ENCODE measurements around the gene MTMR2. TPM values are rescaled to one million over a fixed set of nuclear protein-coding genes. Genes with fewer than 3 reads are reported as not detected.

Gene MTMR2
- total RNA-seq, 1 experiment from 2014 or later, result 51.9 TPM

DNA sequence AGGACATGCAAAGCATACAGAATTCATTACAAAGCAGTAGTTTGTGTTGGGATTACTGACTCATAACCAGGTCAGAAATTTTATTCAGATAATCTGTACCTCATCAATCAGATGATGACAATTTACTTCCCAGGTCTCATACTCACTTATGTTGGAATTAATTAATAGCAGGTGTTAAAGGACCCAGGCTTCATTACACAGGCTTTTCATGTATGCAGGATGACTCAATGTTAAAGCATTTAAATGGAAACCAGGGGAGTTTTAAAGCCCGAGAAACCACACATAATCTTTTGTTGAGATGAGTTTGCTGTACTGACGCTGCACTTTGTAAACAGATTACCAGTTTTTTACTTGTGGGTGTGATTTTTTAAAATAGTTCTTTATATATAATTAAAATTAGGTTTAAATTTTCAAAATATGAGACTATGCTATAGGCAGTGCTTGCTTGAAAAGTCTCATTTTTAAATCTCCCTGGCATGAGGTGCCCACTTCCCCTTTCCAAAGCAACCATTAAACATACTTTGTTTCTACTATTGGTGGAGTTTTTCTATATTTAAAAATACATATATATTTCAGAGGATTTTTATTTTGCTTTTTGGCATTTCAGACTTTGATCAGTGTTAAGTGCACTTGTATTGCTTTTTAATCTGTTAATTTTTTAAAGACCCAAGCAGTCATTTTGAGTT lies 92.6 kb downstream of the MTMR2 start:
- BruUV-seq (replicated peaks), result TSS peak; percentile 65
- DNase-seq (ENCODE audit: unreplicated experiment), result no peak
- ChIA-PET POLR2A (interaction anchor here (3.0 kb wide), 1 partner anchor 41 kb away, joined by 7 read pairs; the partner anchor contains the start of genes CEP57 and FAM76B), CTCF (no interaction called here)
- intact Hi-C loops (cut with micrococcal nuclease), result loop anchor here (10.0 kb wide), 1 partner anchor 677 kb away; no protein-coding TSS in a partner anchor
- Mint-ChIP-seq H3K27ac (ENCODE audit: low read depth, unreplicated experiment) (no peak overlapping the region), H3K27me3 (ENCODE audit: insufficient read depth, unreplicated experiment) (no peaks in the 10 kb centered on the region), H3K9me3 (ENCODE audit: unreplicated experiment) (no peaks in the 10 kb centered on the region), H3K4me3 (ENCODE audit: unreplicated experiment) (no peak overlapping the region), H3K4me1 (ENCODE audit: insufficient read depth, unreplicated experiment) (peaks cover 24% of the 10 kb centered on the region), H3K36me3 (ENCODE audit: insufficient read depth, unreplicated experiment) (peaks cover 70% of the 10 kb centered on the region)
- TF ChIP-seq, protein P1, sequence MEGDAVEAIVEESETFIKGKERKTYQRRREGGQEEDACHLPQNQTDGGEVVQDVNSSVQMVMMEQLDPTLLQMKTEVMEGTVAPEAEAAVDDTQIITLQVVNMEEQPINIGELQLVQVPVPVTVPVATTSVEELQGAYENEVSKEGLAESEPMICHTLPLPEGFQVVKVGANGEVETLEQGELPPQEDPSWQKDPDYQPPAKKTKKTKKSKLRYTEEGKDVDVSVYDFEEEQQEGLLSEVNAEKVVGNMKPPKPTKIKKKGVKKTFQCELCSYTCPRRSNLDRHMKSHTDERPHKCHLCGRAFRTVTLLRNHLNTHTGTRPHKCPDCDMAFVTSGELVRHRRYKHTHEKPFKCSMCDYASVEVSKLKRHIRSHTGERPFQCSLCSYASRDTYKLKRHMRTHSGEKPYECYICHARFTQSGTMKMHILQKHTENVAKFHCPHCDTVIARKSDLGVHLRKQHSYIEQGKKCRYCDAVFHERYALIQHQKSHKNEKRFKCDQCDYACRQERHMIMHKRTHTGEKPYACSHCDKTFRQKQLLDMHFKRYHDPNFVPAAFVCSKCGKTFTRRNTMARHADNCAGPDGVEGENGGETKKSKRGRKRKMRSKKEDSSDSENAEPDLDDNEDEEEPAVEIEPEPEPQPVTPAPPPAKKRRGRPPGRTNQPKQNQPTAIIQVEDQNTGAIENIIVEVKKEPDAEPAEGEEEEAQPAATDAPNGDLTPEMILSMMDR (IDR thresholded peaks at IDR 0.05; ENCODE audit: unreplicated experiment), result no peak

DNA sequence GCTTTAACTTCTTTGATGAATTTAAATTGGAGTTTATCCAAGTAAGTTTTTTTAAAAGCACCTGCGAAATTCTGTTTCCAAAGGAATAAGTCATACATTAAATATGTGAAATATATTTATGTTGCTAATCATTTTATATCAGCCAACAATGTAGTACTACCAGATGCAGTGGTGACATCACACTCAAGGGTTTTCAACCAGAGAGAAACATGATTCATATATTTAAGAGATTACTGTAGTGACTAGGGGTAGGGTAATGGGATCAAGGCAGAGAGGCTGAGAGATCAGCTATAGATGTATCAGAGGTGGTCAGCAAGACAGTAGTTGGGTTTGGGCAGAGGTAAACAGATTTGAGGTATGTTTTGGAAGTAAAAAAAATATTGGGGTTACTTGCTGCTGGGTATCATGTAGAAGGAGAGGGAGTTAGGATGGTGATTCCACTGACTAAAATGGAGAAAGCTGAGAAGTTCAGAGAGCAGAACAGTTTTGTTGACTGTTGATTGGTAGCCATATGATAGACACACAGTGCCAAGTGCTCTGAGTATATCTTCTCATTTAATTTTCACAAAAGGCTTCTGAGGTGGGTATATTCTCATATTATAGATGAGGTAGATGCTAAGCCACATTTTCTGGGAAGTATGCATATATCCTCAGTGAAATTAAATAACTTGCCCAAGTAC lies 94.2 kb downstream of the MTMR2 start:
- TF ChIP-seq, protein P1 (IDR thresholded peaks at IDR 0.05; ENCODE audit: unreplicated experiment), result no peak
- Mint-ChIP-seq H3K4me1 (ENCODE audit: insufficient read depth, unreplicated experiment) (peaks cover 19% of the 10 kb centered on the region), H3K27ac (ENCODE audit: low read depth, unreplicated experiment) (peak overlapping the region; percentile 20), H3K36me3 (ENCODE audit: insufficient read depth, unreplicated experiment) (peaks cover 76% of the 10 kb centered on the region), H3K9me3 (ENCODE audit: unreplicated experiment) (no peaks in the 10 kb centered on the region), H3K27me3 (ENCODE audit: insufficient read depth, unreplicated experiment) (no peaks in the 10 kb centered on the region), H3K4me3 (ENCODE audit: unreplicated experiment) (no peak overlapping the region)
- POLR2A ChIA-PET, result interaction anchor here (0.7 kb wide), 1 partner anchor 413 kb away, joined by 5 read pairs; no protein-coding TSS in a partner anchor
- CTCF ChIA-PET, result interaction anchor here (0.5 to 0.7 kb wide), 4 partner anchors 89 to 563 kb away, joined by 3 to 4 read pairs (median 3); no protein-coding TSS in a partner anchor
- intact Hi-C loops (cut with micrococcal nuclease), result loop anchor here (10.0 kb wide), 1 partner anchor 675 kb away; no protein-coding TSS in a partner anchor
- DNase-seq (ENCODE audit: unreplicated experiment), result no peak
- no TSS peak for BruUV-seq (replicated peaks)

- peak overlapping the region; percentile 59 for H3K27ac Mint-ChIP-seq (ENCODE audit: low read depth, unreplicated experiment)
- intact Hi-C loops (cut with micrococcal nuclease), result no loop called here
- peaks cover 19% of the 10 kb centered on the region for H3K4me1 Mint-ChIP-seq (ENCODE audit: insufficient read depth, unreplicated experiment)
- no peaks in the 10 kb centered on the region for H3K9me3 Mint-ChIP-seq (ENCODE audit: unreplicated experiment)
- TF ChIP-seq, protein P1 (IDR thresholded peaks at IDR 0.05; ENCODE audit: unreplicated experiment), result no peak
- POLR2A ChIA-PET, result interaction anchor here (0.5 to 1.2 kb wide), 3 partner anchors 36 to 598 kb away, joined by 3 to 7 read pairs (median 4); partner anchors contain the start of gene CEP57
- BruUV-seq (replicated peaks), result no TSS peak
- CTCF ChIA-PET, result interaction anchor here (0.6 to 1.3 kb wide), 3 partner anchors 8 to 616 kb away, joined by 3 to 6 read pairs (median 3); no protein-coding TSS in a partner anchor
- peak; percentile 54 for DNase-seq (ENCODE audit: unreplicated experiment)
- peaks cover 80% of the 10 kb centered on the region for H3K36me3 Mint-ChIP-seq (ENCODE audit: insufficient read depth, unreplicated experiment)
- no peaks in the 10 kb centered on the region for H3K27me3 Mint-ChIP-seq (ENCODE audit: insufficient read depth, unreplicated experiment)
- no peak overlapping the region for H3K4me3 Mint-ChIP-seq (ENCODE audit: unreplicated experiment)
Measured at GRCh38 chr11:95827696-95828095, 96.2 kb downstream of the MTMR2 start.

DNA sequence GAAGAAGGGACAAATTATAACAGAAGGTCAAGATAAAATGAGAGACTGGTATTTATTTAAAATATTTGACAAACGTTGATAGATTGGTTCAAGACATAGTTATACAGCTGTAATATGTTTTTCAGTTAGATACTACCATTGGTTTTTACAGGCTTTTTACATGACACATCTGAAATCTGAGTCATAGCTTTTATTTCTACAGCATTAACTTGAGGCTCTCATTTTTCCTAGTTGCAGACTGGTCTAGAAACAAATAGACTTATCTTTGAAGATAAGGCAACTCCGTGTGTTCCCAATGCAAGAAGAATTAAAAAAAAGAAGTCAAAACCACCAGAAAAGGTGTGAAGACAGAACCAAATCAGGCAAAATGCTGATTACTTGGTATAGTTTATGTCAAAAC lies 102.3 kb downstream of the MTMR2 start:
- H3K27me3 Mint-ChIP-seq (ENCODE audit: insufficient read depth, unreplicated experiment), result no peaks in the 10 kb centered on the region
- no TSS peak for BruUV-seq (replicated peaks)
- H3K4me3 Mint-ChIP-seq (ENCODE audit: unreplicated experiment), result no peak overlapping the region
- H3K27ac Mint-ChIP-seq (ENCODE audit: low read depth, unreplicated experiment), result peak overlapping the region; percentile 12
- no peak for DNase-seq (ENCODE audit: unreplicated experiment)
- intact Hi-C loops (cut with micrococcal nuclease), result no loop called here
- no peaks in the 10 kb centered on the region for H3K9me3 Mint-ChIP-seq (ENCODE audit: unreplicated experiment)
- peaks cover 60% of the 10 kb centered on the region for H3K36me3 Mint-ChIP-seq (ENCODE audit: insufficient read depth, unreplicated experiment)
- H3K4me1 Mint-ChIP-seq (ENCODE audit: insufficient read depth, unreplicated experiment), result no peaks in the 10 kb centered on the region
- ChIA-PET CTCF (interaction anchor here (0.5 to 1.4 kb wide), 5 partner anchors 14 to 1232 kb away, joined by 3 to 6 read pairs (median 3); no protein-coding TSS in a partner anchor), POLR2A (interaction anchor here (0.7 to 1.2 kb wide), 3 partner anchors 34 to 568 kb away, joined by 3 to 4 read pairs (median 3); no protein-coding TSS in a partner anchor)
- TF ChIP-seq, protein P1 (IDR thresholded peaks at IDR 0.05; ENCODE audit: unreplicated experiment), result no peak

Data from MCF 10A (cell line).